Smooth muscle cell of trachea (primary cell): ENCODE measurements around the gene SDHAF4. TPM values are rescaled to one million over a fixed set of nuclear protein-coding genes. Genes with fewer than 3 reads are reported as not detected.

ENCODE experiments used
- total RNA-seq: library from RNA; depleted of rRNA; stranded (reverse); fragments of >200 nt; gene quantifications from 2 replicates; pipeline ENCODE4 v1.2.1, GENCODE V29; 2014

The SDHAF4 gene
- 6.1 and 8.6 TPM in 2 replicates for total RNA-seq

GRCh38 chr6:70566751-70567382, at the start of gene SDHAF4:
SDHAF4 (plus strand) TSS chr6:70566930; CDS start chr6:70566941, 11 bp downstream.

Other genes with a start within 250 kb of the SDHAF4 start
- 8.6 and 13.2 TPM in 2 replicates for gene FAM135A, start 153.4 kb upstream of the SDHAF4 start, total RNA-seq
- 20.0 and 20.8 TPM in 2 replicates for gene SMAP1, start 101.0 kb downstream of the SDHAF4 start, total RNA-seq